HepG2 (cell line): ENCODE results near the gene LONP1. TPM values are rescaled to one million over a fixed set of nuclear protein-coding genes. Genes with fewer than 3 reads are reported as not detected.
A peak's percentile ranks its signal among the peaks of the same experiment; 100 is the strongest.

Source experiments
- DMAP1 ChIP-seq: IDR thresholded peaks from 2 replicates; pipeline ENCODE4 v1.6.1; 2016
- FOXA3 ChIP-seq: IDR thresholded peaks from 2 replicates; pipeline ENCODE4 v1.6.1; 2016; ENCODE audit warnings: missing genetic modification reagents, missing compliant biosample characterization
- FOXM1 ChIP-seq: sonication (generic); formaldehyde crosslinking; IDR thresholded peaks from 2 replicates; pipeline ENCODE4 v1.5.0; 2020; ENCODE audit warnings: missing genetic modification reagents
- GABPB1 ChIP-seq: IDR thresholded peaks from 2 replicates; pipeline ENCODE4 v1.6.1; 2016; ENCODE audit warnings: mild to moderate bottlenecking, missing genetic modification reagents, moderate library complexity, missing compliant biosample characterization
- GATA4 ChIP-seq: sonication (generic); IDR thresholded peaks from 2 replicates; pipeline ENCODE4 v1.6.1; 2016; ENCODE audit warnings: antibody characterized with exemption, low read depth, borderline replicate concordance
- HDAC1 ChIP-seq: sonication (generic); formaldehyde crosslinking; IDR thresholded peaks from 2 replicates; pipeline ENCODE4 v1.5.1; 2020; ENCODE audit warnings: mild to moderate bottlenecking, missing genetic modification reagents
- HES4 ChIP-seq: sonication (generic); formaldehyde crosslinking; IDR thresholded peaks from 2 replicates; pipeline ENCODE4 v1.9.0; 2021; ENCODE audit warnings: mild to moderate bottlenecking, missing genetic modification reagents, borderline replicate concordance
- HNF4G ChIP-seq, 2 experiments: sonication (generic) in 1 of 2; formaldehyde crosslinking in 1 of 2; IDR thresholded peaks; 2 replicates each; pipeline versions ENCODE4 v1.4.0 to v1.6.1; 2011 to 2020; ENCODE audit warnings: borderline replicate concordance in 2 of 2, low read depth in 2 of 2, mild to moderate bottlenecking in 2 of 2, low read length in 1 of 2, missing genetic modification reagents in 1 of 2, moderate library complexity in 1 of 2
- HOXA5 ChIP-seq: sonication (generic); formaldehyde crosslinking; IDR thresholded peaks from 2 replicates; pipeline ENCODE4 v1.4.0; 2020; ENCODE audit warnings: missing genetic modification reagents
- HOXA9 ChIP-seq: sonication (generic); formaldehyde crosslinking; IDR thresholded peaks from 2 replicates; pipeline ENCODE4 v1.8.1; 2022; ENCODE audit warnings: missing genetic modification reagents, mild to moderate bottlenecking, moderate library complexity, borderline replicate concordance
- ISL2 ChIP-seq: sonication (generic); formaldehyde crosslinking; IDR thresholded peaks from 2 replicates; pipeline ENCODE4 v1.5.0; 2020; ENCODE audit warnings: missing genetic modification reagents
- KDM3A ChIP-seq: IDR thresholded peaks from 2 replicates; pipeline ENCODE4 v1.6.1; 2018; ENCODE audit warnings: low read depth, missing compliant biosample characterization
- LBX2 ChIP-seq: sonication (generic); formaldehyde crosslinking; IDR thresholded peaks from 2 replicates; pipeline ENCODE4 v1.5.0; 2020; ENCODE audit warnings: missing genetic modification reagents, mild to moderate bottlenecking, borderline replicate concordance
- MAX ChIP-seq: IDR thresholded peaks from 2 replicates; pipeline ENCODE4 v1.6.1; 2012; ENCODE audit warnings: inconsistent platforms
- NCOA2 ChIP-seq: sonication (generic); formaldehyde crosslinking; IDR thresholded peaks from 2 replicates; pipeline ENCODE4 v1.8.0; 2022; ENCODE audit warnings: inconsistent platforms
- NFKBIZ ChIP-seq: IDR thresholded peaks from 2 replicates; pipeline ENCODE4 v1.6.1; 2018; ENCODE audit warnings: missing genetic modification reagents, missing compliant biosample characterization
- NFYC ChIP-seq: IDR thresholded peaks from 2 replicates; pipeline ENCODE4 v1.6.1; 2016; ENCODE audit warnings: missing genetic modification reagents, missing compliant biosample characterization
- NR0B2 ChIP-seq: sonication (generic); formaldehyde crosslinking; IDR thresholded peaks from 2 replicates; pipeline ENCODE4 v1.4.0; 2020; ENCODE audit warnings: mild to moderate bottlenecking, missing genetic modification reagents
- POGK ChIP-seq: sonication (generic); formaldehyde crosslinking; conservative IDR thresholded peaks from 2 replicates; pipeline ENCODE4 v1.8.0; 2022; ENCODE audit warnings: mild to moderate bottlenecking, moderate library complexity, missing genetic modification reagents
- POLR2A ChIP-seq, 2 experiments: IDR thresholded peaks; 2 replicates each; pipeline ENCODE4 v1.6.1; 2011; ENCODE audit warnings: low read depth in 2 of 2, low read length in 2 of 2, mild to moderate bottlenecking in 1 of 2, moderate library complexity in 1 of 2; ENCODE audit not compliant: insufficient read depth in 1 of 2
- PPARG ChIP-seq: conservative IDR thresholded peaks from 2 replicates; pipeline ENCODE4 v1.6.1; 2016; ENCODE audit warnings: missing biosample characterization, missing genetic modification reagents
- TAF15 ChIP-seq: fragments of 200-400 bp; formaldehyde crosslinking; IDR thresholded peaks from one replicate; pipeline ENCODE4 v1.6.1; 2018; ENCODE audit warnings: mild to moderate bottlenecking, low read depth, low read length; ENCODE audit not compliant: poor library complexity, severe bottlenecking
- XBP1 ChIP-seq: sonication (generic); formaldehyde crosslinking; IDR thresholded peaks from 2 replicates; pipeline ENCODE4 v1.5.0; 2020; ENCODE audit warnings: missing genetic modification reagents
- YEATS2 ChIP-seq: sonication (generic); formaldehyde crosslinking; IDR thresholded peaks from 2 replicates; pipeline ENCODE4 v1.4.0; 2020; ENCODE audit warnings: missing genetic modification reagents, borderline replicate concordance
- ZFP82 ChIP-seq: sonication (generic); formaldehyde crosslinking; IDR thresholded peaks from 2 replicates; pipeline ENCODE4 v1.5.1; 2020; ENCODE audit warnings: mild to moderate bottlenecking, missing genetic modification reagents, borderline replicate concordance
- ZFY ChIP-seq: sonication (generic); formaldehyde crosslinking; IDR thresholded peaks from 2 replicates; pipeline ENCODE4 v1.4.0; 2020; ENCODE audit warnings: missing genetic modification reagents
- ZNF143 ChIP-seq: sonication (generic); formaldehyde crosslinking; IDR thresholded peaks from 2 replicates; pipeline ENCODE4 v1.4.0; 2020; ENCODE audit warnings: missing genetic modification reagents
- ZNF460 ChIP-seq: sonication (generic); formaldehyde crosslinking; IDR thresholded peaks from 2 replicates; pipeline ENCODE4 v1.5.1; 2020; ENCODE audit warnings: missing genetic modification reagents, mild to moderate bottlenecking, borderline replicate concordance
- ZNF740 ChIP-seq: sonication (generic); formaldehyde crosslinking; IDR thresholded peaks from 2 replicates; pipeline ENCODE4 v1.4.0; 2020; ENCODE audit warnings: missing genetic modification reagents
- polyA plus RNA-seq, 8 experiments: library from polyadenylated mRNA; depleted of rRNA in 3 of 8; stranded (reverse) in 7 of 8; unstranded in 1 of 8; fragments of >200 nt; fragmentation: Illumina TruSeq in 4 of 8; extraction: Trizol in 4 of 8; gene quantifications; 2 replicates each; pipeline versions ENCODE4 v1.2.1 to v1.2.3, GENCODE V29; 2011 to 2016; ENCODE audit warnings: low read depth in 4 of 8, missing spikeins in 1 of 8, mixed read lengths in 1 of 8; ENCODE audit not compliant: insufficient read depth in 1 of 8
- total RNA-seq, 5 experiments: library from RNA; depleted of rRNA; stranded (reverse); fragments of >200 nt; fragmentation: Illumina TruSeq; extraction: Trizol; gene quantifications; 2 replicates each; pipeline ENCODE4 v1.2.3, GENCODE V29; 2016; ENCODE audit warnings: low read depth in 1 of 5

Gene LONP1
- total and polyA plus RNA-seq, 2 of the 13 experiments (the other 11 are each of a cell fraction or from before 2014, with no cell fraction given), result 59.5 to 76.8 TPM

- TF ChIP-seq POLR2A (IDR thresholded peaks at IDR 0.05; ENCODE audit: insufficient read depth in 1 of 2, low read depth in 2 of 2, low read length in 2 of 2) (peak in 1 of 2 experiments; percentile 39; a peak in 2 of 4 replicates), HNF4G (IDR thresholded peaks at IDR 0.05; ENCODE audit: borderline replicate concordance, low read depth, low read length) (no peak), HNF4G (CRISPR knock-in tag; IDR thresholded peaks at IDR 0.05; ENCODE audit: borderline replicate concordance, low read depth) (no peak), ZFP82 (CRISPR knock-in tag) (0 out of 2 replicates have a peak, but pooled peaks have one; percentile 3), HES4 (CRISPR knock-in tag) (no peak), TAF15 (peak; percentile 8), PPARG (CRISPR knock-in tag) (no peak), MAX (no peak), LBX2 (no peak), XBP1 (CRISPR knock-in tag) (no peak), NCOA2 (CRISPR knock-in tag) (no peak), YEATS2 (CRISPR knock-in tag) (no peak), ISL2 (CRISPR knock-in tag) (0 out of 2 replicates have a peak, but pooled peaks have one; percentile 17), GABPB1 (CRISPR knock-in tag) (no peak; the same call in 1 of the 2 replicates), ZNF740 (CRISPR knock-in tag) (peak; percentile 52; the same call in 1 of the 2 replicates), HDAC1 (CRISPR knock-in tag) (peak; percentile 34), ZNF460 (no peak), NR0B2 (CRISPR knock-in tag) (no peak), HOXA9 (CRISPR knock-in tag) (0 out of 2 replicates have a peak, but pooled peaks have one; percentile 22), GATA4 (no peak), DMAP1 (CRISPR knock-in tag) (no peak), ZFY (CRISPR knock-in tag) (0 out of 2 replicates have a peak, but pooled peaks have one; percentile 2), NFYC (CRISPR knock-in tag) (no peak), POGK (CRISPR knock-in tag) (0 out of 2 replicates have a peak, but pooled peaks have one; percentile 11), FOXA3 (no peak), ZNF143 (CRISPR knock-in tag) (no peak), KDM3A (no peak), NFKBIZ (no peak), FOXM1 (CRISPR knock-in tag) (no peak), HOXA5 (CRISPR knock-in tag) (no peak)
Measured at GRCh38 chr19:5690955-5691821, 28.8 kb downstream of the LONP1 start (continued).
